SK-N-MC (cell line): Measurements from ENCODE around the gene MAP4K4.

Experiments used
- DNase-seq: peaks from one replicate; pipeline ENCODE4 v3.0.0-alpha.2; 2011; ENCODE audit warnings: low read depth, low spot score
- H3K27ac ChIP-seq: fragments of 200-600 bp; sonication (generic); 2 replicates; pipeline ENCODE4 v1.5.1; 2016; ENCODE audit warnings: mixed run types
- H3K36me3 ChIP-seq: fragments of 200-600 bp; sonication (generic); 2 replicates; pipeline ENCODE4 v1.6.1; 2017; ENCODE audit warnings: antibody characterized with exemption, low read length, mixed read lengths; ENCODE audit not compliant: insufficient read depth
- H3K4me3 ChIP-seq: fragments of 200-600 bp; sonication (generic); 2 replicates; pipeline ENCODE4 v1.5.1; 2016
- H3K9ac ChIP-seq: fragments of 200-600 bp; sonication (generic); 2 replicates; pipeline ENCODE4 v1.8.0; 2017; ENCODE audit warnings: mixed run types, mixed read lengths; ENCODE audit not compliant: insufficient read length
- H3K9me3 ChIP-seq: fragments of 200-600 bp; sonication (generic); 2 replicates; pipeline ENCODE4 v1.6.1; 2017; ENCODE audit warnings: low read depth, mild to moderate bottlenecking, antibody characterized with exemption, low read length, moderate library complexity, mixed read lengths
- EZH2 ChIP-seq: fragments of 200-600 bp; sonication (generic); IDR thresholded peaks from one replicate; pipeline ENCODE4 v1.6.1; 2017; ENCODE audit warnings: antibody characterized with exemption
- FOXP2 ChIP-seq: optimal IDR thresholded peaks from 2 replicates; pipeline ENCODE3; 2011; ENCODE audit warnings: mild to moderate bottlenecking, moderate library complexity; ENCODE audit not compliant: insufficient read depth; ENCODE audit errors: extremely low read length, control extremely low read depth
- POLR2AphosphoS5 ChIP-seq: IDR thresholded peaks from 2 replicates; pipeline ENCODE4 v1.6.1; 2012; ENCODE audit warnings: mild to moderate bottlenecking, low read depth, low read length, borderline replicate concordance

Gene MAP4K4

GRCh38 chr2:101688261-101688660 lies 9.2 kb upstream of the MAP4K4 start:
- no peak overlapping the region for H3K4me3 ChIP-seq
- no peak for DNase-seq
- H3K9ac ChIP-seq, result no peak overlapping the region
- TF ChIP-seq FOXP2 (no peak), EZH2 (no peak), POLR2AphosphoS5 (no peak)
- H3K36me3 ChIP-seq, result no peaks in the 10 kb centered on the region
- H3K27ac ChIP-seq, result no peak overlapping the region
- no peaks in the 10 kb centered on the region for H3K9me3 ChIP-seq

- Histone ChIP-seq H3K4me3 (no peak overlapping the region), H3K36me3 (no peaks in the 10 kb centered on the region), H3K9ac (no peak overlapping the region), H3K9me3 (no peaks in the 10 kb centered on the region), H3K27ac (no peak overlapping the region)
- no peak for DNase-seq
- TF ChIP-seq POLR2AphosphoS5 (no peak), FOXP2 (no peak), EZH2 (no peak)
Observed at GRCh38 chr2:101689114-101689825, 8.2 kb upstream of the MAP4K4 start.

DNA sequence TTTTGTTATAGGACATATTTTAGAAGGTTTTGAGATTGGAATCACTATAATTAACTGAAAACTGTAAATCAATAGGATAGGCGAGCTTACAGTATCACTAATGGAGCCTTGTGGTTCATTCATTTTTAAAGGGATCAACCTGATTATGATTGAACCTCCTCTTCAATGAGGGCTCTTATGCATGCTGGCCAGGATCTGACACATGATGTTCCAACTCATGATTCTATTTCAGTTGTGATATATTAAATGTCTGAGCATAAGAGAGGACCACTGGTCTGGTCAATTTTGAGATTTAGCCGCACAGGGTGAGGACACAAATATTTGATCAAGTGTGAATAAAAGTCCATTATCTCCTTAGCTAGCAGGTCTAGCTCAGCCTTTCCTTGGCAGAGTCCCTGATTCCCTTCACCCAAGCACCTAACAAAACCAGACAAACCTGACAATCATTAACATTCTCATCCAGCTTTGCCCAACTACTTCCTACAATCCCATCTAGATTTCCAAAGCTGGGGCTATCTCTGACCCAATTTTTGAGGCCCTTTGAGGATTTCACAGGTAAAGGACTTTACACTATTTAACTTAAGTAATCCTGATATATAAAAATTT lies 6.9 kb upstream of the MAP4K4 start:
- Histone ChIP-seq H3K27ac (no peak overlapping the region), H3K4me3 (no peak overlapping the region), H3K9me3 (no peaks in the 10 kb centered on the region), H3K36me3 (no peaks in the 10 kb centered on the region), H3K9ac (no peak overlapping the region)
- TF ChIP-seq POLR2AphosphoS5, result no peak
- TF ChIP-seq EZH2, result no peak
- TF ChIP-seq FOXP2, result no peak
- DNase-seq, result no peak

DNA sequence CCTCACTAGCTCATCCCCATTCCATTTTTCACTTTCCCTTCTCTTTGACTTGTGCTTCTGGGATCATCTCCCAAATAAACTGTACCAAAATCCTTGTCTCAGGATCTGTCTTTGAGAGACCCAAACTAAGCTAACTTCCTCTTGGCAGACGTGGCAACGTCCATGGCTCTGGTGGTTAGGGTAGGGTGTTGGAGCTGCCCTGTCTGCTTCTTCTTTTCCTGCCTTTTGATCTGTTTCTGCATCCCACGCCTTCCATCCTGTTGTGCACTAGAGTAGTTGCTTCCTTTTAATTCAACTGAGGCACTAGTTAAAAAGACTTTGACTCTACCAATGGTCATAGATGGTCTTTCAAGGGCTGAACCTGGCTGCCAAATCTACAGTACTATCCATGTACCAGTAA lies 5.5 kb upstream of the MAP4K4 start:
- Histone ChIP-seq H3K9me3 (no peaks in the 10 kb centered on the region), H3K36me3 (no peaks in the 10 kb centered on the region), H3K27ac (no peak overlapping the region), H3K9ac (no peak overlapping the region), H3K4me3 (no peak overlapping the region)
- no peak for TF ChIP-seq EZH2
- TF ChIP-seq POLR2AphosphoS5, result no peak
- TF ChIP-seq FOXP2, result no peak
- no peak for DNase-seq

GRCh38 chr2:101692766-101693165 lies 4.7 kb upstream of the MAP4K4 start:
- H3K9ac ChIP-seq, result no peak overlapping the region
- DNase-seq, result no peak
- no peaks in the 10 kb centered on the region for H3K9me3 ChIP-seq
- no peak overlapping the region for H3K4me3 ChIP-seq
- no peak for TF ChIP-seq FOXP2
- TF ChIP-seq EZH2, result no peak
- TF ChIP-seq POLR2AphosphoS5, result no peak
- no peak overlapping the region for H3K27ac ChIP-seq
- H3K36me3 ChIP-seq, result no peaks in the 10 kb centered on the region

DNA sequence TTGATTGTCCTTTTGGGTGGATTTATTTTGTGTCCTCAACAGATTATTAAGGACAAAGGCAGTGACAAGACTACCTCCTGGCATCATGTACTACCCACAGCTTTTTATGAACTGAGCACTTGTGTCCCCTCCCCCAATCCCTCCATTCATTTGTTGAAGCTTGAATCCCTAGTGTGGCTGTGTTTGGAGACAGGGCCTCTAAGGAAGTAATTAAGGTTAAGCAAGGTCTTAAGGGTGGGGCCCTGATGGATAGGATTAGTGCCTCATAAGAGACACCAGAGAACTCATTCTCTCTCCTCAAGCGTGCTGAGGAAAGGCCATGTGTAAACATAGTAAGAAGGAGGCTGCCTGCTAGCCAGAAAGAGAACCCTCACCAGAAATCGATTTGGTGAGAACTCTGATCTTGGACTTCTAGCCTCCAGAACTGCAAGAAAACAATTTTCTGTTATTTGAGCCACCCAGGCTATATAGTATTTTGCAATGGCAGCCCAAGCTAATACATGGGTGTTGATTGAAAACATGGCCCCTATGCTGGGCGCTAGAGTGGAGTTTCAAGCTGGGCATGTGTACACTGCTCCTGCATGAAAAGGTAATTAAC lies 3.4 kb upstream of the MAP4K4 start:
- Histone ChIP-seq H3K4me3 (no peak overlapping the region), H3K9me3 (no peaks in the 10 kb centered on the region), H3K27ac (no peak overlapping the region), H3K9ac (no peak overlapping the region), H3K36me3 (no peaks in the 10 kb centered on the region)
- no peak for DNase-seq
- no peak for TF ChIP-seq FOXP2
- TF ChIP-seq POLR2AphosphoS5, result no peak
- no peak for TF ChIP-seq EZH2

DNA sequence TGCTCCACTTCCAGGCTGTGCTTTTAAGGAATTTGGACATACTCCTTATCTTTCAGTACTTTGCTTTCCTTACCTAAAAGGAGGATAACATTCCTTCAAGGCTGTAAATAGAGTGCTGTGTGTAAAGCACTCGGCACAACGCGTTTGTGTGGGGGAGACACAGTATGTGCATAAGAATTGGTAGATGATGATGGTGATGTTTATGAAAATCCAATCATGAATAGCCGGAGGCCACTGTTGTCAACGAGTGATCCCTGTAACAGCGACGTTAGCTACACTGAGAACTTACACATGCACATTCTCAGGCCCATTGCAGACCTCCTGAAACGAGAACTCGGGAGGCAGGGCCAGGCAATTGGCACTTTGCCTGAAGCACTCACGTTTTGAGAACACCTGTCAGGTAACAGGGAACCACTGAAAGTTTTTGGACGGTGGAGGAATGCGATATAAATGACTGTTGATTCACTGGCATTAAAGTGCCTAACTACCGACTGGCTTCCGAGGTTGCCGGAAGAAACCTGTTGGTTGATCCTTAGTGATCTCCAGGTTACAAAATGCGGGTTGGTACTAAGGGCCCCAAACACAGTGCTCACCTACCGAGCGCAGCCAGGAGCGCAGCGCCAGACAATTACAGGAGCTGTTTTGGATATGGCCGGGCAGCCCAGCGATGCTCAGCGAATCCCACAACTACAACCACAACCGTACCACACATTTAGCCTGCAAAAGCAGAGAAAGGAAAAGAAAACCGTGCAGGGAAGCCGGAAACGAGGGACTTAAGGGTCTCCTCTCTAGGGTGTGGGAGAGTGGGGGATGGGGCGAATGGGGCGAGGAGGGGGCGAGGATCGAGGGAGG lies 1.0 kb upstream of the MAP4K4 start:
- Histone ChIP-seq H3K27ac (peak overlapping the region; percentile 30; the same call in 1 of the 2 replicates), H3K36me3 (peaks cover 9% of the 10 kb centered on the region; the same call in 1 of the 2 replicates), H3K9me3 (no peaks in the 10 kb centered on the region), H3K4me3 (peak overlapping the region; percentile 88), H3K9ac (peak overlapping the region; percentile 66)
- TF ChIP-seq POLR2AphosphoS5, result no peak
- no peak for TF ChIP-seq EZH2
- TF ChIP-seq FOXP2, result no peak
- DNase-seq, result no peak
